Inferior parietal cortex (tissue), 1 donor: ENCODE data around the gene TIA1.
"Not testable (repeated sequence)": the region's sequence is repeated elsewhere in the genome, so short reads cannot be mapped to it uniquely, and the experiment has no call there.

Experiments
- DNase-seq: peaks from one replicate; pipeline ENCODE4 v3.0.0-alpha.2; 2016; ENCODE audit errors: extremely low spot score

Gene TIA1

GRCh38 chr2:70223305-70223704, 25.1 kb downstream of the TIA1 start:
- DNase-seq: not testable (repeated sequence)

DNA sequence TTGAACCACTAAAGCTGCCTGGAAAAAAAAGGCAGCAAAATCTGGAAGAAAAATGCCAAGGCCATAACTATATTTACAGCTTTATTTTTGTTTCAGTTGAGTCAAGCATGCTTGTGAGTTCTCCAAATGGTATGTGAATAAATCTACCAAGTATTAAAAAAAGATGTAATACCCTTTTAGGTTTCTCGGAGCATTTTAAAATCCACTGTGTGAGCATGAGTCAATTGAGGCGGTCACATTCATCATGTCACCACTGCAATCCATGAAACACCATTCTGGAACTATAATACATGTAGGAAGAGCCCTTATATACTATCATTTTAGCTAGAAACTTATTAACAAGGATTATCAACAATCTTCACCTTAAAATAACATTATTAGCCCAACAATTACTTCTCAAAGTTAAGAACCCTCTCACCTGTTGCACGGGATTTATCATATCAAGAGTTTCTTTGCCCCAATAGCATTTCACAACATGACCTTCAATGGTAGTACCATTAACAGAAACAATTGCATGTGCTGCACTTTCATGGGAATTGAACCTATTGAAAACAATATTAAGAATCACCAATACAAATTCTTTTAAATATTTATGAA, 33.4 kb downstream of the TIA1 start:
- DNase-seq: no peak

DNA sequence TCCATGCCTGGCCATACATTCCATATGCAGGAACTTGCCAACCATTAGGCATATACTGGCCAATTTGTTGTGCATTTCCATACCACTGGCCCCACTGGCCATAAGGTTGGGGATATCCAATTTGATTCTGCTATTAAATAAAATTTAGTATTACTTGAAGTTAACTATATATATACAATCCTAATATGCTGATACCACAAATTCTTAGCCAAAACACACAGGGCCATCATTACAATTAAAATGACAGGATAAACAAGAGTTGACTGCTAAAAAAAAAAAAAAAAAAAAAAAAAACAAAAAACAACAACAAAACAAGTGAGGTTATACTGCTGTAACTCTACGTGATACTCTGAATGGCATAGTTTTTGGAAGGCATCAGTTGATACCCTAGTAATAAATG, 34.1 kb downstream of the TIA1 start:
- DNase-seq: no peak

DNA sequence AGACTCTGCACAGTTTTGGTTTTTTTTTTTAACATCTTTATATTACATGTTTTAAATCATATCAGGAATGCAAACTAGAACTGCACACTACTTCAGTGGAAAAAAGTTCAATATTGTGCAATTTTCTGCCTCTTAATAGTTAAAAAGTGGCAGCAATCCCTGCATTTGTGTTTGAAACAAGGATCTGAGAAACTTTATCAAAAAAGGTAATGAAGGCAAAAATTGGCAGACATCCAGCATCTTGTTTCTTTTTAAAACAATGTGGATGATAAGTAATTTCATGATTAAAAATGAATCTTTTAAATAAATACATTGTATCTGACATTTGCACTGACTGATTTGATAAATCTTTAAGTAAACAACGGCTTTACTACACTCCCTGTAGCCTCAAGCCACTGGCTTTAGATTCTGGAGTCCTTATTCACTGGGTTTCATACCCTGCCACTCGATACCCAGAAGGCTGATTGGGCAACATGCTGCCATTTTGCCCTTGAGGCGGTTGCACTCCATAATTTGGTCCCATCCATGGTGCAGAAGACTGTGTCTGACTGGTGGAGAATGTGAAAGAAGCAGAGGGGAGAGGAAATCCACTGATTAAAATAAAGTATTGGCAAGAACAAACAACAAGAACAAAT, 36.0 kb downstream of the TIA1 start:
- no peak for DNase-seq

DNA sequence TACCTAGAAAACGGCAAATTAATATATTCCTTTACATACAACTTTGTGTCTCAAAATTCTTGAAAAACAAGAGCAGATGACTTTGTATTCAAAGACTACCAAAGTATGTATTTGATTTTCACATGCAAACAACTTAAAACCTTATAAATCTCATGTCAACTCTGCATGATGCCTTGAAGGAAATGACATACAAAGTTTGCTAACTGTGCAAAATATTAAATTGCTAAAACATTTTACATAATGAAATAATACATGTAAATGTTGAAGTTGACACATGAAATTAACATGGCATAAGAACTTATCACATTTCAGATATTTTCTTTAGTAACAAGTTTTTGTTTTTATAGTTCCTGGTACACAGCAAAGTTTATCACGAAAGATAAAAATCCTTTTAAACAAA, 36.8 kb downstream of the TIA1 start:
- DNase-seq: no peak

- DNase-seq: no peak
Observed at GRCh38 chr2:70204452-70204851, 44.0 kb downstream of the TIA1 start.

DNA sequence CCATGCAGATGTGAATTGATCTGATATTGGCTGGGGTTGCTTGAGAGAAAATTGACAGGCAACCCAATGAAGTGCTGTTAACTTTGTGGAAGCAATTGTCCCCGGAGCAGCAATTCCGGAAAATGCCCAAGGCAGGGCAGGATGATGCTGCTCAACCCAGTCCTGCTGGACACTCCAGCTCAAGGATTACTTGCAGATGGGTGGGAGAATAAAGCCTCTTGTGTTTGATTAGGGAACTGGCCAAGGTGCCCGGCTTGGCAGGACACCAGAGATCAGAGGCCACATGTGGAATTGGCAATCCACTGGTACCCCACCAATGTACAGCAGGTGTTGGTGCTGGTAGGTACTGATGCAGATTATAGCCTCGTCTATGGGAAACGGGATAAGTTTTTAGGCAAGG, 45.3 kb downstream of the TIA1 start:
- DNase-seq: no peak

DNA sequence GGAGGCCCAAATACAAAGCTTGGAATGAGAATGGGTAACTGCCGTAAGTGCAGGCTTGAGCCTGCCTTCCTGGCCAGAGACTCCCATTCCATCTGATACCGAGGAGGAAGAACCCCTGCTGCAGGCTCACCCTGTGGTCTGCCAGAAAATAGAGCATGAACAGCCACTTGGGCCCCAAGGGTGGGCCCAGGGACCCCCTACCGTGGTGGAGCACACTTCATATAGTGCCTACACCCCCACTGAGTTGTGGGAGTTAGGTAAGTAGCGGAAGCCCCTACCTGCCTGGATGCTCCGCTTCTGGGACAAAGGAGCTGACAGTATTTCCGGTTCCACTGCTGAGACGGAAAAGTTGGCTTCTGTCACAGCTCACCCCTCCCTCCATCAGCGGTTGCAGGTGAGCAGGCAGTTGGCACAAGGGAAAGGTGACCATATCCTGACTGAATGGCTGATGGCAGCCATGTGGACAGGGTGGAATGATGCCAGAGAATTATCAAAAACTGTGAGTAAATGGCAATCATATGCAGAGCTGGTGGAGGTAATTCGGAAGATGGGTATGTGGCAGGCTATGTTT, 46.1 kb downstream of the TIA1 start:
- no peak for DNase-seq

DNA sequence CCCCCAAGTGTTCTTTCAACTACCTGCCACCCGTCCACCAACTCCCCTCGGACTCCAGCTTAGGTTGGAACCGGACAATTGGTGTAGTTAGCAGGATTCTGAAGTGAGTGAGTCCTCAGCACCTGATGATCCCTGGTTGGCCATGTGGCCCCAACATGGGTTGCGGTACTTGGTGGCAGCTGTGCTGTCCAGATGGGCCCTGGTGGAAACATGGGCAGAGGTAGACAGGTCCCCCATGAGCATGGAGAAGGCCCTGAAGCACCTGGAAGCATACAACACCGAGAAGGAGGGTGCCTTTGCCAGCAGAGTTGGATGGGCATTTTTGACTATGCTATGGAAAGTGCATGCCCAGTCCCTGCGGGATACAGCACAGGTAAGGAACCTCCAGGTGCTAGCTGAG, 46.6 kb downstream of the TIA1 start:
- DNase-seq: no peak

DNA sequence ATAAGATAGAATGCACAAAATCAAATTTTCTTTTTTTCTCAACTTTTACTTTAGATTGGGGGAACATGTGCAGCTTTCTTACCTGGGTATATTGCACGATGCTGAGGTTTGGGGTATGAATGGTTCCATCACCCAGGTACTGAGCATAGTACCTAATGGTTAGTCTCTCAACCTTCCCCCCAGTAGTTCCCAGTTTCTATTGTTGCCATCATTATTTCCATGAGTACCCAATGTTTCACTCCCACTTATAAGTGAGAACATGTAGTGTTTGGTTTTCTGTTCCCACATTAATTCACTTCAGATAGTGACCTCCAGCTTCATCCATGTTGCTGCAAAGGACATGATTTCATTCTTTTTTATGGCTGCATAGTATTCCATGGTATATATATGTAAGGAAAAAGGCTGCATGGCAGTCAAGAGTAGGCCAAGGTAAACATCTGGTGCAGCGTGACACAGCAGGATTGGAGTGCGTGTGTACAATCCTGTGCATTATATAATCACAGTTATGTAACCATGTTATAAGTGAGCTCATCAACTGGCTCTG, 47.1 kb downstream of the TIA1 start:
- DNase-seq: no peak

GRCh38 chr2:70199320-70199864, 49.0 kb downstream of the TIA1 start:
- no peak for DNase-seq

DNA sequence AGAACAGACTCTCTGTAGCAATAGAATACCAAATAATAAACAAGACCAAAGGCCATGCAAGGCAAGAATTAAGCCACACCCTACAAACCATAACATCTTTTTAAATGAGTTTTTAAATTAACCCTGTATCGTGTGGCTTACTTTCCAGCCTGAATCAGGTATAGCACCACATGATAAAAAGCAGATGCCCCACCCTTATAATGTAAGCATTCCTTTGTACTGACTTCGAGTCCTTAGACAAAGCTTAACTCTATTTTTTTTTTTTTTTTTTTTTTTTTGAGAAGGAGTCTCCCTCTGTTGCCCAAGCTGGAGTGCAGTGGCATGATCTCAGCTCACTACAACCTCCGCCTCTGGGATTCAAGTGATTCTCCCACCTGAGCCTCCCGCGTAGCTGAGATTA, 55.9 kb downstream of the TIA1 start:
- no peak for DNase-seq

DNA sequence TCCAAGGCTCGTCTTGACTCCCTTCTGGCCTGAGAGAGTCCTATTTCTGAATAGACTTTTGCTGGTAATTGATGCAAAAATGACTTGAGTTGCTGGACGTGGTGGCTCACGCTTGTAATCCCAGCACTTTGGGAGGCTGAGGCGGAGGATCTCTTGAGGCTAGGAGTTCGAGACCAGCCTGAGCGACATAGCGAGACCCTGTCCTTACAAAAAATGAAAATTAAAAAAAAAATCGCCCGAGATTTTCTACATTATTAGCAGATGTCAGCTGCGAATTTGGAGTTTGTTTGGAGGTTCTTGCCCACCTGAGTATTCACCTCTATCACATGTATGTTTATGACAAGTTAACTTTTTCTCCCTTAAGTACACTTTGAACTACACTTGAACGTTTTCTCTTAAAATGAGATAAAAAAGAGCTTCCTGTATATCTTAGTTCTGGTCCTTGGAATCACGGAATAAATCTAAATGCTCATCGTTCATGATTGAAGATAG, 57.1 kb downstream of the TIA1 start:
- DNase-seq: no peak

GRCh38 chr2:70190418-70191243, 57.8 kb downstream of the TIA1 start, which contains the start of gene C2orf42:
C2orf42 (minus strand) TSS chr2:70191019; CDS start chr2:70181985, 9,034 bp downstream.
- DNase-seq: peak; percentile 98

DNA sequence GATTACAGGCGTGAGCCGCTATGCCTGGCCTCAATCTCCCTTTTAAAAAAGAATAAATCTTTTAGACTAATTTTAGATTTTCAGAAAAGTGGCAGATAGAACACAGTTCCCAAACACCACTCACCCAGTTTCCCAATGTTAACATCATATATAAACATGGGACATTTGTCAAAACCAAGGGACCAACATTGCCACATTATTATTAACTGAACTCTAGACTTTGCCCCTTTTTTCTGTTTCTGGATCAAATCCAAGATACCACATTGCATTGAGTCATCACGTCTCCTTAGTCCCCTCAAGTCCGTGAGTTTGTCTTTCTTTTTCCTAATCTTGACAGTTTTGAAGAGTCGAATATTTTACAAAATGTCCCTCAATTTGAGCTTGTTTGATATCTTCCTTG, 60.0 kb downstream of the TIA1 start:
- no peak for DNase-seq

- not testable (repeated sequence) for DNase-seq
Observed at GRCh38 chr2:70187170-70187569, 61.3 kb downstream of the TIA1 start.

- no peak for DNase-seq
Observed at GRCh38 chr2:70182689-70183088, 65.7 kb downstream of the TIA1 start.

DNA sequence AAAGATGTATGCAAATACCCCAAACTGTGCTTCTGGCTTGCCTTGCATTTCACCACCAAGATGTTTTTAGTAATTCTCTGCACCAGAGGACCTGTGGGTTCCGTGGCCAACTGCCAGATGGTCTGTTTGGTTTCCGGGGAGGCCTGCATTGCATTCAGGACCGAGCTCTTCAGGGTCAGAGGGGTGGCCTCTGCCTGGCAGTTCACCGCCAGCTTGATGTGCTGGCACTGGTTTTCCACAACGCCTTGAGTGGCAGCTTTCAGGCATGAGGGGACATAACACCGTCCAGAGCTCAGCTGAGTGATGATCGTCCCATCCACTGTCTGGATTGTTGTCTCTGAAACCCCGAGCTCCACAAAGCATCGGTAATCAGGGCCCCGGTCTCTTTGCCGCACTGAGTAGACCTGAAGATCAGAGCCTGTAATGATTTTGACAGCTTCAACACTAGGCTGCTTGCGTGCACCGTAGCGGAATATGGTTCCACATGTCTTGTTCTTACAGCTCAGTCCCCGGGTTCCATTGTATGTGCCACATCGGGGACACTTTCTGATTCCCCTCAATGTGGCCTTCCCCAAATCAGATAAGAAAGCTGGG, 67.0 kb downstream of the TIA1 start:
- DNase-seq: no peak

GRCh38 chr2:70173520-70173919, 74.9 kb downstream of the TIA1 start:
- no peak for DNase-seq

- not testable (repeated sequence) for DNase-seq
Observed at GRCh38 chr2:70169654-70170245, 78.7 kb downstream of the TIA1 start.

GRCh38 chr2:70161069-70161534, 87.3 kb downstream of the TIA1 start:
- DNase-seq: no peak
